HepG2 (cell line): Measurements from ENCODE around the gene GSTM2. TPM values are rescaled to one million over a fixed set of nuclear protein-coding genes. Genes with fewer than 3 reads are reported as not detected.

Experiments used
- FOXP4 ChIP-seq: sonication (generic); formaldehyde crosslinking; IDR thresholded peaks from 2 replicates; pipeline ENCODE4 v1.4.0; 2020; ENCODE audit warnings: missing genetic modification reagents
- FUBP1 ChIP-seq: sonication (generic); formaldehyde crosslinking; IDR thresholded peaks from 2 replicates; pipeline ENCODE4 v1.5.1; 2020; ENCODE audit warnings: missing genetic modification reagents, mild to moderate bottlenecking, borderline replicate concordance
- KDM1A ChIP-seq: IDR thresholded peaks from 2 replicates; pipeline ENCODE4 v1.6.1; 2016; ENCODE audit warnings: missing compliant biosample characterization
- MBD4 ChIP-seq: IDR thresholded peaks from 2 replicates; pipeline ENCODE4 v1.6.1; 2012; ENCODE audit warnings: low read length, inconsistent platforms, borderline replicate concordance
- NFATC3 ChIP-seq: sonication (generic); formaldehyde crosslinking; IDR thresholded peaks from 2 replicates; pipeline ENCODE4 v1.5.1; 2020; ENCODE audit warnings: mild to moderate bottlenecking, missing genetic modification reagents
- NFYB ChIP-seq: sonication (generic); formaldehyde crosslinking; IDR thresholded peaks from 2 replicates; pipeline ENCODE4 v1.4.0; 2020; ENCODE audit warnings: missing genetic modification reagents
- NR1H2 ChIP-seq: sonication (generic); formaldehyde crosslinking; IDR thresholded peaks from 2 replicates; pipeline ENCODE4 v1.8.1; 2022; ENCODE audit warnings: low read depth, missing genetic modification reagents, borderline replicate concordance
- NR3C1 ChIP-seq: sonication (generic); formaldehyde crosslinking; IDR thresholded peaks from 2 replicates; pipeline ENCODE4 v1.4.0; 2020; ENCODE audit warnings: missing genetic modification reagents
- NRL ChIP-seq: sonication (generic); formaldehyde crosslinking; IDR thresholded peaks from 2 replicates; pipeline ENCODE4 v1.5.0; 2020; ENCODE audit warnings: missing genetic modification reagents, mild to moderate bottlenecking, moderate library complexity, borderline replicate concordance
- PITX1 ChIP-seq: sonication (generic); formaldehyde crosslinking; IDR thresholded peaks from 2 replicates; pipeline ENCODE4 v1.5.1; 2020; ENCODE audit warnings: mild to moderate bottlenecking, missing genetic modification reagents
- ZFP36 ChIP-seq: fragments of 150-350 bp; IDR thresholded peaks from 2 replicates; pipeline ENCODE4 v1.6.1; 2018; ENCODE audit warnings: borderline replicate concordance, low read length, low read depth; ENCODE audit not compliant: partially characterized antibody
- ZNF207 ChIP-seq: fragments of 450-650 bp; IDR thresholded peaks from 2 replicates; pipeline ENCODE4 v1.6.1; 2016; ENCODE audit warnings: antibody characterized with exemption, borderline replicate concordance
- ZNF337 ChIP-seq: sonication (generic); formaldehyde crosslinking; IDR thresholded peaks from 2 replicates; pipeline ENCODE4 v1.5.1; 2020; ENCODE audit warnings: missing genetic modification reagents, low read depth, mild to moderate bottlenecking, borderline replicate concordance
- ZNF639 ChIP-seq: conservative IDR thresholded peaks from 2 replicates; pipeline ENCODE4 v1.6.1; 2018; ENCODE audit warnings: missing genetic modification reagents
- ZNF724P ChIP-seq: sonication (generic); formaldehyde crosslinking; IDR thresholded peaks from 2 replicates; pipeline ENCODE4 v1.8.0; 2022; ENCODE audit warnings: missing genetic modification reagents, borderline replicate concordance
- ZSCAN30 ChIP-seq: sonication (generic); formaldehyde crosslinking; IDR thresholded peaks from 2 replicates; pipeline ENCODE4 v1.5.0; 2020; ENCODE audit warnings: mild to moderate bottlenecking, missing genetic modification reagents
- polyA plus RNA-seq, 8 experiments: library from polyadenylated mRNA; depleted of rRNA in 3 of 8; stranded (reverse) in 7 of 8; unstranded in 1 of 8; fragments of >200 nt; fragmentation: Illumina TruSeq in 4 of 8; extraction: Trizol in 4 of 8; gene quantifications; 2 replicates each; pipeline versions ENCODE4 v1.2.1 to v1.2.3, GENCODE V29; 2011 to 2016; ENCODE audit warnings: low read depth in 4 of 8, missing spikeins in 1 of 8, mixed read lengths in 1 of 8; ENCODE audit not compliant: insufficient read depth in 1 of 8
- total RNA-seq, 5 experiments: library from RNA; depleted of rRNA; stranded (reverse); fragments of >200 nt; fragmentation: Illumina TruSeq; extraction: Trizol; gene quantifications; 2 replicates each; pipeline ENCODE4 v1.2.3, GENCODE V29; 2016; ENCODE audit warnings: low read depth in 1 of 5

The GSTM2 gene
- total and polyA plus RNA-seq, 2 of the 13 experiments (the other 11 are each of a cell fraction or from before 2014, with no cell fraction given): 7.0 to 15.0 TPM

- TF ChIP-seq PITX1 (CRISPR knock-in tag) (peak; percentile 69), NFYB (no peak), ZNF337 (CRISPR knock-in tag) (no peak), ZNF724P (CRISPR knock-in tag) (no peak), FUBP1 (no peak), ZNF639 (no peak), MBD4 (no peak), ZFP36 (no peak), NR3C1 (CRISPR knock-in tag) (no peak), NRL (CRISPR knock-in tag) (no peak), KDM1A (no peak), NR1H2 (CRISPR knock-in tag) (no peak), FOXP4 (CRISPR knock-in tag) (peak; percentile 59; the same call in 1 of the 2 replicates), ZNF207 (no peak), ZSCAN30 (CRISPR knock-in tag) (no peak), NFATC3 (no peak)
Observed at GRCh38 chr1:109618661-109619575, 48.9 kb upstream of the GSTM2 start (continued).
